K562 (cell line): ENCODE measurements around the gene CMIP. TPM values are rescaled to one million over a fixed set of nuclear protein-coding genes. Genes with fewer than 3 reads are reported as not detected.

Experiments used
- ATAC-seq: fragments of 200-7000 bp; cut with Tn5 transposase; 3 replicates; pipeline ENCODE4 v1.9.1; 2020; ENCODE audit warnings: moderate library complexity
- BruUV-seq: library from RNA; stranded (reverse); fragments of 400-500 nt; replicated peaks from 2 replicates; lab custom pipeline; 2021; lab: Mats Ljungman, UMichigan
- CTCF ChIA-PET: fragments of 300-600 bp; formaldehyde crosslinking; extraction: SDS; loops from one replicate; lab custom pipeline; 2021; ENCODE audit warnings: low intra/inter-chr PET ratio; lab: Yijun Ruan, JAX
- POLR2A ChIA-PET: fragments of 300-600, 350-650 bp; sonication (Branson Sonifier 250); formaldehyde crosslinking; extraction: SDS; loops from one replicate; lab custom pipeline; 2021; ENCODE audit warnings: antibody characterized with exemption, inconsistent platforms; lab: Yijun Ruan, JAX
- DNase-seq, 4 experiments: peaks; one replicate each; pipeline versions ENCODE4 v3.0.0 to v3.0.0-alpha.2; 2011 to 2018; ENCODE audit warnings: low spot score in 3 of 4, mixed read lengths in 3 of 4; ENCODE audit errors: extremely low read depth in 1 of 4
- FAIRE-seq: peaks from 2 replicates; lab custom pipeline; 2011; peaks lifted over from hg19 to GRCh38; lab: Jason Lieb, UNC
- H2AFZ ChIP-seq: 2 replicates; pipeline ENCODE4 v1.6.0; 2011; ENCODE audit warnings: low read depth, low read length, control low read depth, inconsistent platforms
- H3K27ac ChIP-seq: fragments of 200-600 bp; 3 replicates; pipeline ENCODE4 v1.8.0; 2011; ENCODE audit warnings: low read depth, mild to moderate bottlenecking, control low read depth, inconsistent platforms, low read length, moderate library complexity, mixed read lengths; ENCODE audit errors: extremely low read depth
- H3K27me3 ChIP-seq, 2 experiments: fragments of 300-600 bp in 1 of 2; 2 replicates in 1 of 2; 3 replicates in 1 of 2; pipeline versions ENCODE4 v1.6.0 to v1.8.0; 2011; ENCODE audit warnings: inconsistent platforms in 2 of 2, low read length in 2 of 2, mild to moderate bottlenecking in 1 of 2, mixed read lengths in 1 of 2, moderate library complexity in 1 of 2; ENCODE audit not compliant: control insufficient read depth in 2 of 2, insufficient read depth in 2 of 2
- H3K36me3 ChIP-seq: fragments of 300-600 bp; 3 replicates; pipeline ENCODE4 v1.8.0; 2011; ENCODE audit warnings: mild to moderate bottlenecking, low read length, inconsistent platforms; ENCODE audit not compliant: control insufficient read depth, insufficient read depth
- H3K4me1 ChIP-seq, 2 experiments: fragments of 200-600 bp in 1 of 2; replicated peaks in 1 of 2; 2 replicates in 1 of 2; 3 replicates in 1 of 2; pipeline versions ENCODE4 v1.5.1 to v1.8.0; 2011; ENCODE audit warnings: inconsistent platforms in 2 of 2, low read length in 2 of 2, mild to moderate bottlenecking in 1 of 2, mixed read lengths in 1 of 2, moderate library complexity in 1 of 2; ENCODE audit not compliant: control insufficient read depth in 2 of 2, insufficient read depth in 2 of 2
- H3K4me2 ChIP-seq: 2 replicates; pipeline ENCODE4 v1.6.1; 2011; ENCODE audit warnings: low read length, control low read depth, inconsistent platforms, mixed read lengths; ENCODE audit not compliant: insufficient read depth
- H3K4me3 ChIP-seq: fragments of 200-600 bp; sonication (generic), shearing (Covaris generic); 2 replicates; pipeline ENCODE4 v1.5.1; 2016; ENCODE audit warnings: control low read depth, inconsistent platforms
- H3K79me2 ChIP-seq: fragments of 200-600 bp; 3 replicates; pipeline ENCODE4 v1.8.0; 2011; ENCODE audit warnings: low read length, inconsistent platforms; ENCODE audit not compliant: control insufficient read depth, insufficient read depth
- H3K9ac ChIP-seq, 2 experiments: 2 replicates each; pipeline versions ENCODE4 v1.6.0 to v1.6.1; 2011; ENCODE audit warnings: low read depth in 2 of 2, low read length in 2 of 2, control low read depth in 1 of 2, inconsistent platforms in 1 of 2, mild to moderate bottlenecking in 1 of 2, mixed read lengths in 1 of 2; ENCODE audit not compliant: insufficient read depth in 1 of 2
- H3K9me1 ChIP-seq: one replicate; pipeline ENCODE4 v1.6.0; 2011; ENCODE audit warnings: inconsistent platforms, mild to moderate bottlenecking, low read length, moderate library complexity; ENCODE audit not compliant: control insufficient read depth, insufficient read depth
- H3K9me3 ChIP-seq: replicated peaks from 2 replicates; pipeline ENCODE4 v1.5.1; 2011; ENCODE audit warnings: low read depth, low read length, inconsistent platforms; ENCODE audit not compliant: control insufficient read depth, insufficient read depth
- H4K20me1 ChIP-seq: replicated peaks from 2 replicates; pipeline ENCODE4 v1.6.1; 2011; ENCODE audit warnings: low read length, inconsistent platforms, mixed read lengths; ENCODE audit not compliant: control insufficient read depth, insufficient read depth
- BCOR ChIP-seq: fragments of 450-650 bp; IDR thresholded peaks from 2 replicates; pipeline ENCODE4 v1.6.1; 2016
- FOXO4 ChIP-seq: fragments of 450-650 bp; formaldehyde crosslinking; IDR thresholded peaks from 2 replicates; pipeline ENCODE4 v1.4.0; 2020; ENCODE audit warnings: mild to moderate bottlenecking, moderate library complexity
- HIVEP1 ChIP-seq: fragments of 250-450 bp; sonication (Bioruptor Pico); IDR thresholded peaks from 2 replicates; pipeline ENCODE4 v1.4.0; 2020; ENCODE audit warnings: mild to moderate bottlenecking
- HSF4 ChIP-seq: fragments of 250-450 bp; sonication (Bioruptor Pico); IDR thresholded peaks from 2 replicates; pipeline ENCODE4 v2.1.2; 2022; ENCODE audit warnings: mild to moderate bottlenecking, moderate library complexity, borderline replicate concordance
- SMAD4 ChIP-seq: fragments of 250-450 bp; sonication (Bioruptor Pico); conservative IDR thresholded peaks from 2 replicates; pipeline ENCODE4 v1.8.0; 2021; ENCODE audit warnings: inconsistent platforms, mild to moderate bottlenecking, moderate library complexity
- SMC3 ChIP-seq: conservative IDR thresholded peaks from 2 replicates; pipeline ENCODE4 v1.6.1; 2011; ENCODE audit warnings: low read depth, low read length, improper control_type of control experiment; ENCODE audit not compliant: insufficient read depth
- YY1 ChIP-seq, 3 experiments: IDR thresholded peaks; 2 replicates each; pipeline ENCODE4 v1.6.1; 2011; ENCODE audit warnings: low read length in 2 of 3, mild to moderate bottlenecking in 2 of 3, moderate library complexity in 2 of 3, borderline replicate concordance in 1 of 3, control low read depth in 1 of 3, low read depth in 1 of 3; ENCODE audit not compliant: insufficient read depth in 3 of 3, insufficient replicate concordance in 2 of 3, control insufficient read depth in 1 of 3, insufficient read length in 1 of 3; ENCODE audit errors: extremely low read depth in 1 of 3
- ZC3H4 ChIP-seq: sonication (generic); formaldehyde crosslinking; IDR thresholded peaks from 2 replicates; pipeline ENCODE4 v1.9.0; 2021; ENCODE audit warnings: missing genetic modification reagents, borderline replicate concordance
- ZNF143 ChIP-seq: sonication (generic); formaldehyde crosslinking; IDR thresholded peaks from 2 replicates; pipeline ENCODE4 v1.9.0; 2022; ENCODE audit warnings: mild to moderate bottlenecking, missing genetic modification reagents
- ZNF3 ChIP-seq: fragments of 250-450 bp; sonication (Bioruptor Pico); IDR thresholded peaks from 2 replicates; pipeline ENCODE4 v1.5.0; 2021; ENCODE audit warnings: mild to moderate bottlenecking, moderate library complexity
- ZNF384 ChIP-seq: IDR thresholded peaks from 2 replicates; pipeline ENCODE4 v1.6.1; 2012; ENCODE audit warnings: low read depth, low read length, improper control_type of control experiment
- WGBS: fragments of 100-300 bp; shearing (Covaris generic); methylation state at CpG from one replicate; pipeline ENCODE4 v1.1.6; 2016; ENCODE audit warnings: low coverage, mixed read lengths; ENCODE audit not compliant: insufficient coverage; ENCODE audit errors: missing lambda C conversion rate; 5-methylcytosine and 5-hydroxymethylcytosine counted together
- in situ Hi-C: fragments of 300-500 bp; cut with MboI; formaldehyde crosslinking; loops from 4 replicates; pipeline ENCODE4 v1.15.0; 2018; ENCODE audit warnings: inconsistent platforms, mixed read lengths
- intact Hi-C: fragments of 100-400 bp; cut with micrococcal nuclease; formaldehyde crosslinking; loops from 2 replicates; pipeline ENCODE4 v1.14.2; 2022
- polyA plus RNA-seq, 8 experiments: library from polyadenylated mRNA; depleted of rRNA in 4 of 8; stranded (reverse) in 5 of 8; unstranded in 3 of 8; fragments of >200 nt; fragmentation: Nextera tagmentation in 2 of 8; fragmentation: Illumina TruSeq in 1 of 8; extraction: Ambion mirVana in 2 of 8; extraction: Trizol in 1 of 8; gene quantifications; 2 replicates each; pipeline versions ENCODE4 v1.2.1 to v1.2.3, GENCODE V29; 2011 to 2014; ENCODE audit warnings: inconsistent platforms in 1 of 8, missing spikeins in 1 of 8
- total RNA-seq, 7 experiments: library from RNA; depleted of rRNA in 6 of 7; stranded (reverse); fragments of >200 nt in 6 of 7; fragmentation: Illumina TruSeq in 2 of 7; extraction: Trizol in 2 of 7; gene quantifications; 2 replicates each; pipeline versions ENCODE4 v1.2.1 to v1.2.3, GENCODE V29; 2011 to 2021; ENCODE audit warnings: low replicate concordance in 1 of 7
- TF ChIP-seq, protein P1 (sequence below): fragments of 200-800 bp; sonication (Bioruptor generic); IDR thresholded peaks from 2 replicates; pipeline ENCODE4 v1.6.1; 2017; ENCODE audit warnings: missing genetic modification characterization, missing compliant biosample characterization
- TF ChIP-seq, protein P2 (sequence below): sonication (generic); formaldehyde crosslinking; IDR thresholded peaks from 2 replicates; pipeline ENCODE4 v1.9.0; 2022; ENCODE audit warnings: mild to moderate bottlenecking, missing genetic modification reagents
- TF ChIP-seq, protein P3 (sequence below): sonication (generic); formaldehyde crosslinking; IDR thresholded peaks from 2 replicates; pipeline ENCODE4 v1.9.0; 2022; ENCODE audit warnings: mild to moderate bottlenecking, missing genetic modification reagents

The CMIP gene
- total and polyA plus RNA-seq, 9 of the 15 experiments (the other 6 are each of a cell fraction or from before 2014, with no cell fraction given) = 0.94 to 82.5 (median 10.3) TPM

DNA sequence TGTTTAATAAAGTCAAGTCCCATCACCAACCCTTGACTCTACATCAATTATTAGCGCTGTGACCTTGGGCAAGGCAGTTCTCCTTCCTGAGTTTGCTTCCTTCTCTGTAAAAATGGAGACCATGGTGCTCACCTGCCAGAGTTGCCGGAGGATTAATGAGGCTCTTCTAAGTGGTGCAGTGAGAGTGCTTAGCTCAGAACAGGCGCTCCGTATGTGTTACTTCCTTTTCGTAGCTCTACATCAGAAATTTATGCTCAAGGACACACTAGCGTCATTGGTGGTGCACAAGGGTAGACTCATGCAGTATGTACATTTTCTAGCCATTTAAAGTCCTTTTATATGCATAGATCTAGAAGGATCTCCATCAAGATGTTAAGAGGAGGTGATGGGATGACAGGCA lies 17.4 kb upstream of the CMIP start (continued):
- TF ChIP-seq, protein P1, sequence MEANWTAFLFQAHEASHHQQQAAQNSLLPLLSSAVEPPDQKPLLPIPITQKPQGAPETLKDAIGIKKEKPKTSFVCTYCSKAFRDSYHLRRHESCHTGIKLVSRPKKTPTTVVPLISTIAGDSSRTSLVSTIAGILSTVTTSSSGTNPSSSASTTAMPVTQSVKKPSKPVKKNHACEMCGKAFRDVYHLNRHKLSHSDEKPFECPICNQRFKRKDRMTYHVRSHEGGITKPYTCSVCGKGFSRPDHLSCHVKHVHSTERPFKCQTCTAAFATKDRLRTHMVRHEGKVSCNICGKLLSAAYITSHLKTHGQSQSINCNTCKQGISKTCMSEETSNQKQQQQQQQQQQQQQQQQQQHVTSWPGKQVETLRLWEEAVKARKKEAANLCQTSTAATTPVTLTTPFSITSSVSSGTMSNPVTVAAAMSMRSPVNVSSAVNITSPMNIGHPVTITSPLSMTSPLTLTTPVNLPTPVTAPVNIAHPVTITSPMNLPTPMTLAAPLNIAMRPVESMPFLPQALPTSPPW (CRISPR knock-in tag) = no peak
- TF ChIP-seq HIVEP1 = no peak
- TF ChIP-seq BCOR = no peak
- TF ChIP-seq, protein P2, sequence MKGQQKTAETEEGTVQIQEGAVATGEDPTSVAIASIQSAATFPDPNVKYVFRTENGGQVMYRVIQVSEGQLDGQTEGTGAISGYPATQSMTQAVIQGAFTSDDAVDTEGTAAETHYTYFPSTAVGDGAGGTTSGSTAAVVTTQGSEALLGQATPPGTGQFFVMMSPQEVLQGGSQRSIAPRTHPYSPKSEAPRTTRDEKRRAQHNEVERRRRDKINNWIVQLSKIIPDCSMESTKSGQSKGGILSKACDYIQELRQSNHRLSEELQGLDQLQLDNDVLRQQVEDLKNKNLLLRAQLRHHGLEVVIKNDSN (CRISPR knock-in tag) = no peak
- TF ChIP-seq HSF4 (CRISPR knock-in tag) = no peak
- TF ChIP-seq ZNF3 (CRISPR knock-in tag) = no peak

DNA sequence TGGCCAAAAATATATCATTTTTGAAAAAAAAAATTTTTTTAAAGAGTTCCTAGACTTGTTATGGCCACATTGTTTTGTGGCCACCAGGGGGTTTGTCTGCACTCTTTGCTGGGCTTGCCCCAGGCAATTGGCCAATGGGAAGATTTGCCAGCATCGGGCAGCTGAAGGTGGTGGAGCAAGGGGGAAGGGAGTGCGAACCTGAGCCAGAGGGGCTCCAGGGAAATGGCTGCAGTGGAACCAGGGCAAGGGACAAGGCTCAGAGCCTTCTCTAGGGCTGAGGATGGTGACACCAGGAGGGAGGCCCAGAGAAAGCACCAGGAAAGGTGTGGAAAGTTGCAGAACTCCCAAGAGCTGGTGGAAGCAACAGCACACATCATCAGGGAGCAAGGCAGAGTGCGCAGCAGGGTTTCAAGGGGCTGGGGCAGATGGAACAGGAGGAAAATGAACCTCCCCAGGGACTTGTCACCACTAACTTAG lies 15.5 kb upstream of the CMIP start:
- CTCF ChIA-PET = no interaction called here
- peaks cover 13 to 15% of the 10 kb centered on the region in 2 experiments; a peak in 4 of 5 replicates for H3K4me1 ChIP-seq
- BruUV-seq = no TSS peak
- FAIRE-seq (peak; percentile 64), DNase-seq (peak in 3 of 4 experiments; percentile 42 to 76 (median 66)), ATAC-seq (peak; percentile 85)
- H3K4me2 ChIP-seq = no peak overlapping the region
- H4K20me1 ChIP-seq = no peaks in the 10 kb centered on the region
- no peaks in the 10 kb centered on the region for H3K27me3 ChIP-seq
- no peak overlapping the region for H3K27ac ChIP-seq
- WGBS = 23% methylated on average over 3 of the region's 3 CpGs
- POLR2A ChIA-PET = interaction anchor here (1.3 to 4.9 kb wide), 2 partner anchors 11 to 93 kb away, joined by 4 to 24 read pairs; no protein-coding TSS in a partner anchor
- H2AFZ ChIP-seq = peak overlapping the region; percentile 74
- H3K4me3 ChIP-seq = no peak overlapping the region
- in situ Hi-C loops = no loop called here
- H3K79me2 ChIP-seq = no peaks in the 10 kb centered on the region
- H3K9me1 ChIP-seq = no peaks in the 10 kb centered on the region
- H3K9ac ChIP-seq = peak overlapping the region in 1 of 2 experiments; percentile 64; a peak in 2 of 4 replicates
- intact Hi-C loops = no loop called here
- H3K9me3 ChIP-seq = no peaks in the 10 kb centered on the region
- no peaks in the 10 kb centered on the region for H3K36me3 ChIP-seq
- TF ChIP-seq YY1 (IDR thresholded peaks at IDR 0.05; ENCODE audit: borderline replicate concordance in 1 of 3, control insufficient read depth in 1 of 3, extremely low read depth in 1 of 3, insufficient read depth in 3 of 3, insufficient read length in 1 of 3, insufficient replicate concordance in 2 of 3, low read depth in 1 of 3, low read length in 2 of 3) (peak in 1 of 3 experiments; percentile 32), ZNF143 (CRISPR knock-in tag) (no peak), SMC3 (0 out of 2 replicates have a peak, but pooled peaks have one; percentile 21), FOXO4 (no peak), SMAD4 (CRISPR knock-in tag) (0 out of 2 replicates have a peak, but pooled peaks have one; percentile 22), ZNF384 (peak; percentile 73), ZC3H4 (no peak)
- TF ChIP-seq, protein P3, sequence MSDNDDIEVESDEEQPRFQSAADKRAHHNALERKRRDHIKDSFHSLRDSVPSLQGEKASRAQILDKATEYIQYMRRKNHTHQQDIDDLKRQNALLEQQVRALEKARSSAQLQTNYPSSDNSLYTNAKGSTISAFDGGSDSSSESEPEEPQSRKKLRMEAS (CRISPR knock-in tag) = no peak
